Measurements from ENCODE around the gene DXO.

DNA sequence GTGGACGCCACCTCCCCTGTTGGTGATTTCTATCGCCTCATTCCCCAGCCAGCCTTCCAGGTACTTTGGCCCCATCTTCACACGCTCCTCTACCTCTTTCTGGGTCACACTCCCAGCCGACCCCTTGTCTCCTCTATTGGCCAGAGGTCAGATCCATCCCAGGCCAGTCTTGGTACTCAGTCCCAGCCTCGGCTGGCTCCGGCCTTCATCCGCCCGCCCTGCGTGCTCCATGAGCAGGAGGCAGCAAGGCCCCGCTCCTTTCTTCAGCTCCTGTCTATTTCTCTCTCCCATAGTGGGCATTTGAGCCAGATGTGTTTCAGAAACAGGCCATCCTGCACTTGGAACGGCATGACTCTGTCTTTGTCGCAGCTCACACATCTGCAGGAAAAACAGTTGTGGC lies 10.3 kb downstream of the DXO start:
- no peak for TF ChIP-seq GATA2 (IDR thresholded peaks at IDR 0.05; ENCODE audit: low read depth, low read length)
- no peak for TF ChIP-seq GATA3 (IDR thresholded peaks at IDR 0.05; ENCODE audit: low read depth, low read length)

All from SH-SY5Y (cell line).